GM06990 (cell line): ENCODE results near the gene PMEPA1.

Experiments used
- DNase-seq: peaks from one replicate; pipeline ENCODE4 v3.0.0-alpha.2; 2011; ENCODE audit not compliant: insufficient read length; ENCODE audit errors: extremely low read depth
- H3K27me3 ChIP-seq: replicated peaks from 2 replicates; pipeline ENCODE4 v1.6.0; 2011; ENCODE audit warnings: low read length; ENCODE audit not compliant: control insufficient read depth, insufficient read depth
- H3K36me3 ChIP-seq: 2 replicates; pipeline ENCODE4 v1.5.1; 2011; ENCODE audit warnings: low read length; ENCODE audit not compliant: control insufficient read depth, insufficient read depth
- H3K4me3 ChIP-seq: replicated peaks from 2 replicates; pipeline ENCODE4 v1.5.1; 2011; ENCODE audit warnings: low read depth, mild to moderate bottlenecking, control low read depth, low read length
- TF ChIP-seq, protein P1 (sequence below): IDR thresholded peaks from 2 replicates; pipeline ENCODE4 v1.5.1; 2011; ENCODE audit warnings: low read length, control low read depth, mild to moderate bottlenecking, inconsistent platforms; ENCODE audit not compliant: insufficient read depth, poor library complexity, severe bottlenecking

Gene PMEPA1

DNA sequence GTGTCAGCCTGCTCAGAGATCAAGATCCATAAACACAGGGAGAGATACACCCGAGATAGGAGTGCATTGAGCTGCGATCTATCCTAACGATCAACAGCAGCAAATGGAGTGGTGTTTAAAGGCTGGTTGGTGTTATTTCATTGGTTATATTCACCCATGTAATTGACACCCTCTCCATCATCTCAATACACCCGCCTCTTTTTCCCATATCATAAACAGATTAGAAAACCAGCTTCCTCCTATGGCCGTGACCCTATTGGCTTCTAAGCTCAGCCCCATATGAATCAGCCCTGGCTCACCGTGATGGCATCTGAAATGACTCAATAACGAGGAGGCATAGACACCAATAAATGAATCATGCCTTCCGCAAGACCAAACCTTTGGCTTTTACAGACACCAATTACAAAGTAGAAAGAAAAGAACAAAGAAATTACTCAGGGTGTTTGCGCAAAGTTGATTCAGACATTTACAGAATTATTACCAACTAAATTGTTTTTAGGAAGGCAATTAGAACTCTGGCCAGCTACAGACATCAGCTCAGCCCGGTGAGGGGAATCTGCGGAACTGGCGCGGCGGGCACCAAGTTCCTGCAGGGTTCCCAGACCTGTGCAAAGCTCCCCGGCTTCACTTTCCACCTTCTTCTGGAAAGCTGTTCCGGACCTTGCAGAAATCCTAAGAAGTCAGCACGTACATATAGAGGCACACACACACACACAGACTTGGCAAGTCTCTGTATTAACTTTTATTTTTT, 11.5 kb downstream of the PMEPA1 start:
- TF ChIP-seq, protein P1, sequence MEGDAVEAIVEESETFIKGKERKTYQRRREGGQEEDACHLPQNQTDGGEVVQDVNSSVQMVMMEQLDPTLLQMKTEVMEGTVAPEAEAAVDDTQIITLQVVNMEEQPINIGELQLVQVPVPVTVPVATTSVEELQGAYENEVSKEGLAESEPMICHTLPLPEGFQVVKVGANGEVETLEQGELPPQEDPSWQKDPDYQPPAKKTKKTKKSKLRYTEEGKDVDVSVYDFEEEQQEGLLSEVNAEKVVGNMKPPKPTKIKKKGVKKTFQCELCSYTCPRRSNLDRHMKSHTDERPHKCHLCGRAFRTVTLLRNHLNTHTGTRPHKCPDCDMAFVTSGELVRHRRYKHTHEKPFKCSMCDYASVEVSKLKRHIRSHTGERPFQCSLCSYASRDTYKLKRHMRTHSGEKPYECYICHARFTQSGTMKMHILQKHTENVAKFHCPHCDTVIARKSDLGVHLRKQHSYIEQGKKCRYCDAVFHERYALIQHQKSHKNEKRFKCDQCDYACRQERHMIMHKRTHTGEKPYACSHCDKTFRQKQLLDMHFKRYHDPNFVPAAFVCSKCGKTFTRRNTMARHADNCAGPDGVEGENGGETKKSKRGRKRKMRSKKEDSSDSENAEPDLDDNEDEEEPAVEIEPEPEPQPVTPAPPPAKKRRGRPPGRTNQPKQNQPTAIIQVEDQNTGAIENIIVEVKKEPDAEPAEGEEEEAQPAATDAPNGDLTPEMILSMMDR, result no peak
- DNase-seq, result no peak
- H3K36me3 ChIP-seq, result no peaks in the 10 kb centered on the region
- H3K27me3 ChIP-seq, result no peaks in the 10 kb centered on the region
- H3K4me3 ChIP-seq, result no peak overlapping the region

DNA sequence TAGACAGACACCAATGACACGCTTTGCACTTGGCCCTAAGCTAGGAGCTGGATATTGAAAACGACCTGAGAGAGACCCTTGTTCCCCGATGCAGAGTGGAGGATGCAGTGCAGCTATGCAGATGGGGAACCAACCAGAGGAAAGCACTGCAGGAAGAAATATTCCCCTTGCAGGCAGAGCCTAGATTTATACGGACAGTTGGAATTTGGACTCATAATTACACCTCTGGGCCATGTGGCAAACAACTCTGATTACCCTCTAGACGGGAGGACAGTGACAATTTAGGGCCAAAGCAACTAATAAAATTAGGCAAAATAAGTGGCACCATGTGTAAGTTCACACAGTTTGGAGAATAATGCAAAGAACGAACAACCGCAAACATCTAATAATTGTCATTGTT, 12.3 kb downstream of the PMEPA1 start:
- TF ChIP-seq, protein P1, result no peak
- H3K4me3 ChIP-seq, result no peak overlapping the region
- no peaks in the 10 kb centered on the region for H3K27me3 ChIP-seq
- no peak for DNase-seq
- no peaks in the 10 kb centered on the region for H3K36me3 ChIP-seq

DNA sequence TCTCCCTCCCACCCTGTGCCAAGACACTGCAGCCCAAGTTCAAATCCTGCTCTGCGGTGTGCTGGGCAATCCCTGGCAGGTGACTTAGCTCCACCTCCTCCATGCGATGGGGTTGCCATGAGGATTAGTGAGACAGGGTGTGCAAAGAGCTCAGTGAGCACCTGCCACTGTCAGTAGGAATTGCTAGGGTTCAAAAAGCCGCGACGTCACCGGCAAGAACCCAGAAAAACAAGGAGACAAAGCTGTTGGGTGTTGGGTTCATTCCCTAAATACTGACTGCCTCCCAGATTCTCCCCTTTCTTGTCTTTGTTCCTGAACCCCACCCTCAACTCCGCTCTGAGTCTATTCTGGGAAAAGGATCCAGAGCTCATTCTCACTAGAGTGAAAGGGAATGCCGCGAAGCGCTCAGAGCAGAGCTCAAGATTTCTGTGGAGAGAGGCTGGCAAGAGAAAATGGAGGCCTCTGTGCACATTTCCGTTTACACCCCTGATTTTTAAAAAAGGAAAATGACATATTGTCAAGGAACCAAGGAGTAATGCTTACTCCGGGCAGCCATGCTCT, 13.3 kb downstream of the PMEPA1 start:
- DNase-seq, result no peak
- H3K36me3 ChIP-seq, result no peaks in the 10 kb centered on the region
- no peaks in the 10 kb centered on the region for H3K27me3 ChIP-seq
- TF ChIP-seq, protein P1, result no peak
- H3K4me3 ChIP-seq, result no peak overlapping the region

DNA sequence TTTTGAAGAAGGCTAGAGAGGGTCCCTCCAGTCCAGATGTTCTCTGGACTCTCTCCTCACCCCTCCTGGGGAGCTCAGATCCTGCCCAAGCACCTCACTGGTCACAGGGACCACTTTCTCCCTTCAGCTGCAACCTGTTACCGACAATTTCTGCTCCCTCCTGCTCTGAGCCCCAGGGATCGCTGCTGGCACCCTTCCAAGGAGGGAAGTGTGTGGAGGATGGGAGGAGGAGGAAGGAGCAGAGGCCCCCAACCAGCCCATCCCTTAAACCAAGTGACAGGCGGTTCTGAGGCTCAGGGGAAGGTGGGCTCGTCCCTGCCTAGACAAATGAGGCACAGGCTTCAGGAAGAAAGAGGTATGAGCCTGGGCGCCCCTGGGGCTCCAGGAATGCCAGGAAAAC, 13.9 kb downstream of the PMEPA1 start:
- no peaks in the 10 kb centered on the region for H3K36me3 ChIP-seq
- TF ChIP-seq, protein P1, result no peak
- DNase-seq, result no peak
- H3K4me3 ChIP-seq, result no peak overlapping the region
- H3K27me3 ChIP-seq, result no peaks in the 10 kb centered on the region

DNA sequence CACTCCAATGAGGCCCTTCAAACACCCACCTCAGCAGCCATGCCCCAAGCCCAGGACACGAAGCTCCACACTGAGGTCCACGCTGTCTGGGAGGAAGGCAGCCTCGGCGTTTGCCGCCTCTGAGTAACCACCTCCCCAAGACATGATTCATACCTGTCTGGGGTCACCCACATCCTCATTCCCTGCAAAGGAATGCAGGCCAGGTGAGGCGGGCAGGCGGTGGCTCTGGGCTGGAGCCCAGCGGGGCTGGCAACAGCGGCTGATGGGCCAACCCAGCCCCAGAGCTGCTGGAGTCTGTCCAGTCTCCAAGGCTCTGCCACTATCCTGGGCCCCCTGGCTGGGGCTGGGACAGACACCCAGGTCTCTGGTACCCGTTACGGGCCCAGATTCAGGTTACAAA, 14.8 kb downstream of the PMEPA1 start:
- DNase-seq, result no peak
- H3K27me3 ChIP-seq, result no peaks in the 10 kb centered on the region
- no peaks in the 10 kb centered on the region for H3K36me3 ChIP-seq
- no peak overlapping the region for H3K4me3 ChIP-seq
- TF ChIP-seq, protein P1, result no peak
